Measurements from ENCODE around the gene TNFRSF8.
"Not testable (repeated sequence)": the region's sequence is repeated elsewhere in the genome, so short reads cannot be mapped to it uniquely, and the experiment has no call there.

The TNFRSF8 gene

DNA sequence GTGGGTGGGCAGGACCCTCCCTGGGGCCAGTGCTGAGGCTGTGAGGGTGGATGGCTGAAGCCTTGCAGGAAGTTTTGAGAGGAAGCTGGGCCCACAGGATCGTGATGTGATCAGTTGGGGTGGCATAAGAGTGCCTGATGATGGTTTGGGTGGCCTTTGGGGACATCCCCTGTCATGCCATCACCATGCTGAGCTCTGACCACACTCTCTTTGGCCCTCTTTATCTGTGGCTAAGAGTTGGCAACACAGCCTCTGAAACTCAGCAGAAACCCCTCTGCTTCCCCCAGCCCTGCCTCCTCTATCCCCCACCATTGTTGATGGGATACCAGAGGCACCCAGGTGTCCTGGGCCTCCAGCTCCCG is 24.0 kb upstream of the TNFRSF8 start:
- DNase-seq = no peak

DNA sequence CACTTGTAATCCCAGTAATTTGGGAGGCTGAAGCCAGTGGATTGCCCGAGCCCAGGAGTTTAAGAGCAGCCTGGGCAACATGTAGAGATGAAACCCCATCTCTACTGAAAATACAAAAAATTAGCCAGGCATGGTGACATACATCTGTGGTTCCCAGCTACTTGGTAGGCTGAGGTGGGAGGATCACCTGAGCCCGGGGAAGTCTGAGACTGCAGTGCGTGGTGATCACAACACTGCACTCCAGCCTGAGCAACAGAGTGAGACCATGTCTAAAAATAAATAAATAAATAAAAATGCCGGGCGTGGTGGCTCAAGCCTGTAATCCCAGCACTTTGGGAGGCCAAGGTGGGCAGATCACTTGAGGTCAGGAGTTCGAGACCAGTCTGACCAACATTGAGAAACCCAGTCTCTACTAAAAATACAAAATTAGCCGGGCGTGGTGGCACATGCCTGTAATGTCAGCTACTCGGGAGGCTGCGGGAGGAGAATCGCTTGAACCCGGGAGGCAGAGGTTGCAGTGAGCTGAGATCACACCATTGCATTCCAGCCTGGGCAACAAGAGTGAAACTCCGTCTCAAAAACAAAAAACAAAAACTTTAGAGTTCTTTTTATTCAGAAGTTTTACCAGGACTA is 23.2 kb upstream of the TNFRSF8 start:
- DNase-seq = not testable (repeated sequence)

DNA sequence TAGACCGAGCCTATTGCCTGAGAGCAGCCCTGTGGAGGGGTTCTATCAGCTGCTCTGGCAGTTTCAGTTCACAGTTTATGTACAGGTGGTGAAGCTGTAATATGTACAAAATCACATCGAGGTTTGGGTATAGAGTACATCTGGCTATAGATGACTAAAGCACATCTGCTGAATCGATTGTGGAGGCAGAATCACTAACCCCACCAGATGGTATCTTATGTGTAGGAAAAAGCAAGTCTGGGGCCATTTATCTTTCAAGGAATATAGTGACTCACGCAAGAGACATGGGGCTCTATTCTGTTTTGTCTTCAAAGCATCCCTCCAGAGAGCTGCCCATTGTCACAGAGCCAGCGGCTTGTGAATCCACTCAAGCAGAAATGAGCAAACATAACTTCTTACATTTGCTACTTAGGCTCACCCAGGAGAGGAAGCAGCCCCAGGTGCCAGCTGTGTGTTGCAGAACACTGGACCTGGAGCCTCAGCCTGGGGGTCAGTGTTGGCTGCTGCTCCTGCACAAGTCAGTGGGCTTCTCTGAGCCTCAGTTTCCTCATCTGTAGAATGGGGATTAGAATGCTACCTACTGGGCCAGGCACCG is 22.5 kb upstream of the TNFRSF8 start:
- DNase-seq = no peak

DNA sequence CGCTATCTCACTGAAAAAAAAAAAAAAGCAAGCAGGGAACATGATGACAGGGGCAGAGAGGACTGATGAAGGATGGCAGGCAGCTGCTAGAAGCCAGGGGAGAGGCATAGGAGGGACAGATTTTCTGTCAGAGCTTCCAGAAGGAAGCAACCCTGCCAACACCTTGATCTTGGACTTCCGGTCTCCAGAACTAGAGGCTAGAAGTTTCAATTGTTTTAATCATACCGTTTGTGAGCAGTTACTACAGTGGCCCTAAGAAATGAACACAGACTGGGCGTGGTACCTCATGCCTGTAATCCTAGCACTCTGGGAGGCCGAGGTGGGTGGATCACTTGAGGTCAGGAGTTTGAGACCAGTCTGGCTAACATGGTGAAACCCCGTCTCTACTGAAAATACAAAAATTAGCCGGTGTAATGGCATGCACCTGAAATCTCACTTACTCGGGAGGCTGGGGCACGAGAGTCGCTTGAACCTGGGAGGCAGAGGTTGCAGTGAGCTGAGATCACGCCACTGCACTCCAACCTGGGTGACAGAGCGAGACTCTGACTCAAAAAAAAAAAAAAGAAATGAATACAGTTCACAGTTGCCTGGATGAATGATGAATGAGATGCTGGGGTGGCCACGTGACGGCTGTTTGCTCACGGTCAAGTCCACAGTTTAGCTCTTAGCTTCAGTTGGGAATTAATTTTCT is 18.8 kb upstream of the TNFRSF8 start:
- not testable (repeated sequence) for DNase-seq

DNA sequence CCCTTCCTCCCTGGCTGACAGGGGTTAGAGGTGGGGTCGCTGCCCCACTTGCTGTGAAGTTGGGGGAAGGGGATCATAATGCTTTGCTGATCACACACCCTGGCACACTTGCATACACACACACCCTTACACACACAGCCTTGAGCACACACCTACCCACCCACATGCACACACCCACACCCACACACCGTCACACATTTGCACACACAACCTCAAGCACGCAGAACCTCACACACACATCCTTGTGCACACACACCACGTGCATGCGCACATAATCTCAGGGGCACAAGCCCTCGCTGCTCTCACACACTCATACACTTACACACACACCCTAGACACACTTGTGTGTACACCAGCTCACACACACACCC is 16.4 kb upstream of the TNFRSF8 start:
- DNase-seq = no peak

DNA sequence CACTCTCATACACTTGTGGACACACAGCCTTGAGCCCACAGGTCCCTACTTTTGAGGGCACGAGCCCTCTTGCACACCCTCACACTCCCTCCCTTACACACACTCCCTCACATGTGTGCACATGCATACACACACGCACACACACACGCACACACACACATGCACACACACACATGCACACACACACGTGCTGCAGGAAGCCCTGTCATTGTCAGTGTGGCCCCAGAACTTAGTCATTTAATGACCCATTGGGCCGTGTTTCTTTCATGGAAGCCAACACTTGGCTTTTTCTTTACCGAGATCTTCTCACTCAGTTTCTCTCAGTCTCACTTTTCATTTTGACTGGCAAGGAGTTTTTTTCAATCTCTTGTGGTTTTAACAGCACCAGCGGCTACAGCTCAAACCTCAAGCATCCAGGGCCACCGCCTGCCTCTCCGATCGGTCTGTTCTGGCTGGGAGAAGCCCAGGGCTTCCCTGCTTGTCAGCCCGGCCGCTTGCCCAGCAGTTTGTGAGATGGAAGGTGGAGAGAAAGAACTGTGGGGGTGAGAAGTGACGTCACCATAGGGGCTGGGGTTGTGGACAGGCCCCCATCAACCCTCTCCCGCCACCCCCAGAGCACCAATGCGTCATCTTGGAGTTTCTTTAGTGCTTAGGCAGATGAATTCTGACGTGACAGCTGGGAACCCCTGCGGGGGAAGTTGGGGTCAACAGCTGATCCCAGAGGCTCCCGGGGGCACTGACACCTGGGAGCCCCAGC is 15.8 kb upstream of the TNFRSF8 start:
- DNase-seq = peak; percentile 64

DNA sequence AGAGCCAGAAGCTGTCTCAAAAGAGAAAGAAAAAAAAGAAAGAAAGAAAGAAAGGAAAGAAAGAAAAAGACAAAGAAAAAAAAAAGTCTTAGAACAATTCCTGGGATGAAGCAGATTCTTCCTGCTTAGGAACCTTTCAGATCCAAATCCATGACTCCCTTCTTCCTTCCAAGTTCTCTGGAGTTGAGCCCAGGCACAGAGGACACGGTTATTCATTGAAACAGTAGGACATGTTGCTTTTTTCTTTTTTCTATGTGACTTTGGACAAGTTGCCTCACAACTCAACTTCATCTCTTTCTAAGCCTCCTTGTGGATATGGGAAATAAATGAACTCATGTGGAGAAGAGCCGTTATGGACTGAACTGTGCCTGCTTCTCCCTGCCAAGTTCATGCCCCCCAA is 14.7 kb upstream of the TNFRSF8 start:
- DNase-seq = no peak

DNA sequence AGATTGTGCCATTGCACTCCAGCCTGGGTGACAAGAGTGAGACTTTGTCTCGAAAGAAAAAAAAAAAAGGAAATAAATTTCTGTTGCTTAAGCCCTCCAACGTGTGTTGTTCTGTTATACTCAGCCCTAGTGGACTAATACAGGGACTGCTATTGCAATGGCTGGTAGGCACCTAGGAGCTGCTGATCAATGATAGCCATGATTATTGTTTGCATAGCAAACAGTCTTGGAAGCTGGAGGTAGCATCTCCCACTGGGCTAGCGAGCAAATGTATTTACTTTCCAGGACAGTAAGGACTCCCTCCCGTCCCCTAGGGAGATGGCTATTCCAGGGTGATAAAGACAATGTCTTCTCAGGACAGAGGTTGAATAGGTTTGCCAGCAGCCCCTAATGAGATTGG is 13.5 kb upstream of the TNFRSF8 start:
- no peak for DNase-seq

DNA sequence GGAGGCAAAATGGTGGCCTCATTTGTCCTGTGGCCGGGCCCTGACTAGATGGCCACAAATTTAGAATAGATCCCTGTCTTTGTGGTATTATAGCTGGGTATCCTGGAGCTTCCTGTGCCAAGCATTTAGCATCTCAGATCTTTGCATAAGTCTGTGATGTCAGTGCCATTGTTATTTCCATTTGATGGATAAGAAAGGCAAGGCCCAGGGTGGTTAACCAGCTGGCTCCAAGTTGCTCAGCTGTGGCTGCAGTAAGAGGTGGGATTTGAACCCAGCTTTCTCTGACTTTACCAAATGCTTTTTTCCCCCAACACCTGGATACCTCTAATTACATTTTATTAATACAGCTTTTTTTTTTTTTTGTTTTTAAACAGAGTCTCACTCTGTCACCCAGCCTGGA is 11.7 kb upstream of the TNFRSF8 start:
- DNase-seq = no peak

DNA sequence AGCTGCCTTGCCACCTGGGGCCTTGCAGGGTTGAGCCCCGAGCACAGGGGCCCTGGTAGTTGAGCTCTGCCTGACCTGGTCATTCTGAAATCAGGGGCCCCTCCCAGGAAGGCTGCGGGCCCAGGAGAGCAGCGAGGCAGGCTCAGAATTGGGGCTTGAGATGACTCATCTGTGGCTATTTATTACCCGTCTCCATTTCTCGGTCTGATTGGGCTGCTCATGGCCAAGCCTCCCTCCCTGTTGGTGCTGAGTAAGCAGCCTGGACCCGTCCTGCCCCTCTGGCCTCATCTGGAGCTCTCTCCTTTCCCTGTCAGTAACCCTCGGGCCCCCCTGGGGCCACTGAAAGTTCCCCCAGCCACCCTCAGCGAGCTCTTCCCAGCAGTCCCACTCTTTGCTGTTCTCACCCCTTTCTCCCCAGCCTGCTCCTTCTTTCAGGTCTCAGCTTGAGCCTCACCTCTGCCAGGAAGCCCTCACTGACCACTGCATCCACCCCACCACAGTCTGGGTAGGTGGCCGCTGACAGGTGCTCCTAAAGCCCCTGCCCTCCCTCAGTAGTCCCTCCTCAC is 11.0 kb upstream of the TNFRSF8 start:
- DNase-seq = peak; percentile 62

DNA sequence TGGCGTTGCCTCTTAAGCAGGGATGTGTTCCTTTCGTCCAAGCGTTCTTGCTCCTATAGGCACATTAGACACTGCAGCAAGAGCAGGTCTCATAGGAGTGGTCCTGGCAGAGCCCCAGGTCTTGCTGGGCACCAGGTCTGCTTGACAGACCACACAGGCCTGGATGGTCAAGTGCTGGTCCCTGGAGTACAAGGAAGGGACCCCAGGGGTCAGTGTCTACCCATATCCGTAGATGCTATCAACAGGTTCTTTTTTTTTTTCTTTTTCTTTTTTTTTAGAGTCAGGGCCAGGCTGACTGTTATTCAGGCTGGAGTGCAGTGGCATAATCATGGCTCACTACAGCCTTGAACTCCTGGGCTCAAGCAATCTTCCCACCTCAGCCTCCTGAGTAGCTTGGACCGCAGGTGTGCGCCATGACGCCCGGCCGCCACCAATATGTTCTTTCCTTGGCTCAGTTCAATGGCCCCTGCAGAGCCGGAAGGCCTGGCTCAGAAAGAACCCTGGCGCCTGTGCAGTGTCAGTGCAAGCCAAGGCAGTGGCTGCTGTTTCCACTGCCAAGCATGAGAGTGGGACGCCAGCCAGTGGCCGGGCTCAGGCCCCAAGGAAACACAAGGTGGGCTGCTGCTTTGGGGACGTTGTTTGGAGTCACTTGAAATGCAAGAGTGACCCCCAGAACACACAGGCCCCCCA is 10.0 kb upstream of the TNFRSF8 start:
- DNase-seq = no peak

DNA sequence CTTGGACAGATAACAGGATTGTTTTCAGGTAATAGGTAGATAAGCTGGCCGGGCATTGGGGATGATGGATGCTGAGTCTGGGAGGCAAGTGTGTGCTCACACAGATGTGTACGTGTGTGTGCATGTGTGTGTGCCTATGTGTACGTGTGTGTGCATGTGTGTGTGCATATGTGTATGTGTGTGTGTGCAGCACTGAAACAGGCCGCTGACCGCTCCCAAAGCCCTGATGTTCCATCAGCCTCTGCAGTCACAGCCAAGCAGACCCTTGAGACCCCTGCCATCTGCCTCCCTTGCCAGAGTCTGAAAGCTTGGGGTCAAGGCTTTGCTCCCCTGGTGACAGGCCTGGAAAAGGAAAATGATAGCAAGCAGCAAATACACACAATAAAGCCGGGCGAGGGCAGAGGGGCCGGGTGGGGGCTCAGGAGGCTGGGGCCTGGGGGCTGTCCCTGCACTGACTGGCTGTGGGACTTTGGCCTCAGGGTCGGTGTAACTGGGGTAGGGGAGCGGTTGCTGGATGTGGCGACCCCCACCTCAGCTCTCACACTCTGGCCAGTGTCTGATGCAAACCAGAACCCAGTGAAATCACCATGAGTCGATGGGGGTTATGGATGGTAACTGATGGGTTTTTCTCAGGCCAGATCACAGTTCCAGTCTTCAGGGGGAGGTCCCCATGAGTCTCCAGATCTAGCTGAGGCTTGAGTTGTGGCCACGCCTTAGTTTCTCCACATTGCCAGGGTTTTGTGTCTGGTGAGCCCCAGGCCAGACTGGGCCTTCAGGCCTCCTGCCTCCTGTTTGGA is 9.2 kb upstream of the TNFRSF8 start:
- no peak for DNase-seq

DNA sequence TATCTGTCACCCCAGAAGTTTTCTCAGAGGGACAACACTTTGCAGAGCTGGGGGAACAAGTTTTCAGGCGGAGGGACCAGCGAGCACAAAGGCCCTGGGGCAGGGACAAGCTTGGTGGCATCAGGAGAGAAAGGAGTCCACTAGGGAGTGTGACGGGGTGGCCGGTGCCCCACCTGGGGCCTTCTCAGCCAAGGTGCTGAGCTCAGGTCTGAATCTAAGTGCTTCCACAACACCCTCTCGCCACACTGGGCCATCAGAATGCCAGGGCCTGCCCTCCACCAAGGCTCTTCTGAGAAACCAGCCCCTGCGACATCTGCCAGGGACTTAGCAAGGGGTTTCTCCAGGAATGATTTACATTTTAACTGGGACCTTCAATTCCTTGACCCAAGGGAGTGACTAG is 7.8 kb upstream of the TNFRSF8 start:
- no peak for DNase-seq

DNA sequence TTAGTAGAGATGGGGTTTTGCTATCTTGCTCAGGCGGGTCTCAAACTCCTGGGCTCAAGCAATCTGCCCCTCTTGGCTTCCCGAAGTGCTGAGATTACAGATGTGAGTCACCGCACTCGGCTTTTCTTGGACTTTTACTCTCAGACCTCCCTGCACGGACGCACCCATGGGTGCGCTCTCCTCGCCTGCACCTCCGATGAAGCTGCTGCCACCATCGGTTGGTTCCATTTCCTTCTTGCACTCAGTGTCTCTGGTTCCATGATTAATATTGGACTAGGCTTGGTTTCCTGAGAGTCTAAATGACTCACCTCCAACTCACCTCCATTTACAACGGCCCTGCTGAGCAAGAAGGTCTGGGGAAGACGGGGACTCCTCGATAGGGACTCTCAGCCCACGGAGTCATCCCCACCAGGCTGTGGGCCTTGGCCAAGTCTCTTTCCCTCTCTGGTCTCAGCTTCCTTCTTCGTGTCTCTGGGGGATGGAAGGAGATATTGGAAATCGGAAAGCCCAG is 6.7 kb upstream of the TNFRSF8 start:
- DNase-seq = no peak

DNA sequence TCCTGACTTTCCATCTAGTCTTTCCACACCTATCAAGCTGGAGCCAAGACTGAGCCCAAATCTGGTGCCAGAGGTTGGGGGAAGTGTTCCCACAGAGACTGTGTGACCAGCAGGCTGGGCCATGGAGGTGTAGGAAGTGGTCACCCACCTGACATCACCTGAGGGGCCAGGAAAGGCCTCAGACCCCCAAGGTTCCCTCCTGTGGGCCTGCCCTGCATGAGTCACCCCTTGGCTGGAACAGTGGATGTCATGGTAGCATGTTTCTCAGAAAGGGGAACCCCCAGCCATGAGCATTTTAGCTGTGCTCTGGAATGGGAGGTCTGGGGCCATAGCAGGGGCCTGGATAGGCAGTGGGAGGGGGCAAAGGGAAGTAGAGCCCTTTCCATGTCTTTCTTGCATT is 5.7 kb upstream of the TNFRSF8 start:
- no peak for DNase-seq

DNA sequence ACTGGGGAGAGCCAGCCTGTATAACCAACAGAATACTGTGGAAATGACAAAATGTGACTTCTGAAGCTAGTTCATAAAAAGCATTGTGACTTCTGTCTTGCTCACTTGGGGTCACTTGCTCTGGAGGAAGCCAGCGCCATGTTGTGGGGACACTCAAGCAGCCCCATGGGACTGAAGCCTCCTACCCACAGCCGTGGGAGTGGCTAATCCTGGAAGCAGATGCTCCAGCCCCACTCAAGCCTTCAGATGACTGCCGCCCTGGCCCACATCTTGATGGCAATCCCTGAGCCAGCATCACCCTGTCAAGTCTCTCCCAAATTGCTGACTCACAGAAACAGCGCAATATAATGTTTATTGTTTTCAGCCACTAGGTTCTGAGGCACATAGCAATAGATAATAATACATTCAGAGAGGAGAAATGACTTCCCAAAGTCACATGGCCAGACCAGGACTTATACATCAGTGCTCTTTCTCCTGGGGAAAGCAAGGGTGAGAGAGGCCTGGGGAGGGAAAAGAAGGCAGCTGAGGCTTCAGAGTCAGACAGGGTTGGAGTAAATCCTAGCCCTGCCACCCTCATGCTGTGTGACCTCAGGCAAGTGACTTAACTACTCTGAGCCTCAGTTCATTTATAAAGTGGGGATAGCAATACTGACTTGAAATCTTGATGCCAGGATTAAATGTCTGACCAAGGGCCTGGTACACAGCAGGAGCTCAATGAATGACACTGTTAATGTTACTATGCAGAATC is 5.0 kb upstream of the TNFRSF8 start:
- DNase-seq = no peak

DNA sequence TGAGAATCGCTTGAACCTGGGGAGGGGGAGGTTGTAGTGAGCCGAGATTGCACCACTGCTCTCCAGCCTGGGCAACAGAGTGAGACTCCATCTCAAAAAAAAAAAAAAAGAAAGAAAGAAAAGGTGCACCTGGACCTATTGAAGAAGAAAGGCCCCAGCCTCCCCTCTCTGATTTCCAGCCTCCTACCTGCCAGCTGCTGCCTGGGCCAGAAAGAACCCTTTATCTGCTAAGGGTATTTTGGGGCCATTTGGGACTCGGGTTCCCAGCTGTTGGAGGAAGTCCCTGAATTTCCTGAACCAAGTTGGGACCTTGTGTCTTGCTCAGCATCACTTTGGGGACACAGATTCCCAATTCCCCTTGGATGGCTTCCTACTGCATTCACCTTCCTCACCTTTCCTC is 3.9 kb upstream of the TNFRSF8 start:
- DNase-seq = no peak

DNA sequence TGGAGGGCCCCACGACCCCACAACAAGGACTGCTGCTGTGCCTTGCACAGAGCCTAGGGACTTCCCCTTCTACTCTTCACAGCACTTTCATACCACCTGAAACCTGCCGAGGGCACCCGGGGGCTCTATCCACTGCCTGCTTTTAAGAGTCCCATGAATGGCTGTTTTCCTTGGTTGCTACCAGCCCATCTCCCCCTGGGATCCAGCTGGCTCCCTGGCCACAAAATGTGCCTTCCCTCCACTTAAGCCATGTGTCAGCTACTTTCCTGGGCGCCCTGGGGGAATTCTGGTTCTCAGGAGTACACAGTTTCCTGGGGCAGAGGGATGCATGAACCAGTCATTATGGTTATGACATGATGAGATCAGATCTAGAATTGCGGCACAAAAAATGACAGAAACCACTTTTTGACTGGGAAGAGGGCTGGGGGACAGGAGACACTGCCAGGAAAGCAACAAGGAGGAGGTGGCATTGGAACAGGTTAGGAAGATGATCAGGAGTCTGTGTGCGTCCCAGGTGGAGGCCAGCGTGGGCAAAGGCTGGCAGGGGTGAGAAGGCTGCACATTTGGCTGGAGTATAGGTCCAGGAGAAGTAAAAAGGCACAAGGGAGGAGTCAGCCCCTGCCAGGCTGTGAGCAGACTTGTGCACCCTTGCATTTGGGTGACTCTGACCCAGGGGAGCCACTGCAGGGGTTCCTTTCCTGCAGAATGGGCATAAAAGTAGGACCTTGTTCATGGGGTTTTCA is 3.2 kb upstream of the TNFRSF8 start:
- no peak for DNase-seq

DNA sequence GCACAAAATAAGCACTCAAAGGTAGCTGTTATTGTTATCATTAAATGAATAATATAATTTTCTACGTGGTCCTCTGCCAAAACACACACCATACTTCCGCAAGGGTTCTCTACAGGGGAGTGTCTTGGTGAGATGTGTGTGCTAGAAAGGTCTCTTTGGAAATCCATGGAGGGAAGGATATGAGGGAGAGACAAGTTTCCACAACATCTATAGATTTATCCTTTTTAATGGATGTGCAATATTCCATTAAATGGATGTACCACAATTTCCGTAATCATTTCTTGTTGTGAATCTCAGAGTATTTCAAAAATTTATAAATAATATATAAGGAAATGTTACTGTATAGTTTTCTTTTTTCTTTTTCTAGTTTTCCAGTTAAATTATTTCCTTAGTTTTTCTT is 2.6 kb upstream of the TNFRSF8 start:
- DNase-seq = no peak

Data from activated CD4-positive, CD25-positive, alpha-beta regulatory T cell treated with anti-CD3 and anti-CD28 coated beads, Interleukin-2, amount 50 U/mL, for 72 hours (primary cell).